MM.1S (cell line): ENCODE results near the gene LHB.

Source experiments
- EZH2phosphoT487 ChIP-seq: fragments of 300-600 bp; sonication (generic); IDR thresholded peaks from 2 replicates; pipeline ENCODE4 v1.6.1; 2018; ENCODE audit warnings: antibody characterized with exemption, low read length
- TF ChIP-seq, protein P1 (sequence below): fragments of 300-600 bp; sonication (generic); IDR thresholded peaks from 2 replicates; pipeline ENCODE4 v1.5.1; 2016; ENCODE audit warnings: antibody characterized with exemption, low read length, mixed read lengths

DNA sequence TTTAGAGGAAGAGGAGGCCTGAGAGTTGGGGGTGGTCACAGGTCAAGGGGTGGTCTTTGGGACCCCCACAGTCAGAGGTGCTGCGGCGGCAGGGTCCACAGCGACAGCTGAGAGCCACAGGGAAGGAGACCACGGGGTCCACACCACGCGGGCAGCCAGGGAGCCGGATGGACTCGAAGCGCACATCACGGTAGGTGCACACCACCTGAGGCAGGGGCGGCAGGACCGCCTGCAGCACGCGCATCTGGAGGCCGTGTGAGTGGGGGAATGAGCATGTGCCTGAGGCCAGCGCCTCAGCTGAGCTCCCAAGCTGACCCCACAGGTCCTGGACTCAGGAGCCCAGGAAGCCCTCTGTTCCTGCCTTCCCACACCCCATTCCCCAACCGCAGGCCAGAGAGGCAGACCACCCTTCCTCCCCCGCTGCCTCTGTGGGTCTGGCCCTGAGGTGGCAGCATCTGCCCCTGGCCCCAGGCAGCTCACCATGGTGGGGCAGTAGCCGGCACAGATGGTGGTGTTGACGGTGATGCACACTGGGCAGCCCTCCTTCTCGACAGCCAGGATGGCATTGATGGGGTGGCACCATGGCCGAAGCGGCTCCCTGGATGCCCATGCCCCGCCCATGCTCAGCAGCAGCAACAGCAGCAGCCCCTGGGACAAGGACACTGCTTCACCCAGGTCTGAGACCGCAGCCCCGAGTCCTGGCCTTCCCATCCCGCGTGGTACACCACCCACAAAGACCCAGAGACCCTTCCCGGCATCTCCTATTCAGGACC is 638 bp downstream of the LHB start:
- TF ChIP-seq, protein P1, sequence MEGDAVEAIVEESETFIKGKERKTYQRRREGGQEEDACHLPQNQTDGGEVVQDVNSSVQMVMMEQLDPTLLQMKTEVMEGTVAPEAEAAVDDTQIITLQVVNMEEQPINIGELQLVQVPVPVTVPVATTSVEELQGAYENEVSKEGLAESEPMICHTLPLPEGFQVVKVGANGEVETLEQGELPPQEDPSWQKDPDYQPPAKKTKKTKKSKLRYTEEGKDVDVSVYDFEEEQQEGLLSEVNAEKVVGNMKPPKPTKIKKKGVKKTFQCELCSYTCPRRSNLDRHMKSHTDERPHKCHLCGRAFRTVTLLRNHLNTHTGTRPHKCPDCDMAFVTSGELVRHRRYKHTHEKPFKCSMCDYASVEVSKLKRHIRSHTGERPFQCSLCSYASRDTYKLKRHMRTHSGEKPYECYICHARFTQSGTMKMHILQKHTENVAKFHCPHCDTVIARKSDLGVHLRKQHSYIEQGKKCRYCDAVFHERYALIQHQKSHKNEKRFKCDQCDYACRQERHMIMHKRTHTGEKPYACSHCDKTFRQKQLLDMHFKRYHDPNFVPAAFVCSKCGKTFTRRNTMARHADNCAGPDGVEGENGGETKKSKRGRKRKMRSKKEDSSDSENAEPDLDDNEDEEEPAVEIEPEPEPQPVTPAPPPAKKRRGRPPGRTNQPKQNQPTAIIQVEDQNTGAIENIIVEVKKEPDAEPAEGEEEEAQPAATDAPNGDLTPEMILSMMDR = no peak
- no peak for TF ChIP-seq EZH2phosphoT487
